GM23338 (cell line): ENCODE measurements around the gene UBL5. TPM values are rescaled to one million over a fixed set of nuclear protein-coding genes. Genes with fewer than 3 reads are reported as not detected.
"Not testable (repeated sequence)": the region's sequence is repeated elsewhere in the genome, so short reads cannot be mapped to it uniquely, and the experiment has no call there.

Experiments used
- ATAC-seq: fragments of 200-7000 bp; cut with Tn5 transposase; 3 replicates; pipeline ENCODE4 v1.9.1; 2020
- DNase-seq: peaks from one replicate; pipeline ENCODE4 v3.0.0-alpha.2; 2015; ENCODE audit warnings: low spot score
- H2AFZ ChIP-seq: fragments of 200-600 bp; sonication (generic); 2 replicates; pipeline ENCODE4 v1.8.0; 2016; ENCODE audit warnings: antibody characterized with exemption, mild to moderate bottlenecking, moderate library complexity
- H3F3A ChIP-seq: fragments of 200-600 bp; sonication (generic); replicated peaks from 2 replicates; pipeline ENCODE4 v1.8.0; 2017; ENCODE audit warnings: antibody characterized with exemption, mixed run types, low read depth
- H3K27ac ChIP-seq: fragments of 200-600 bp; sonication (generic); 2 replicates; pipeline ENCODE4 v1.6.1; 2016; ENCODE audit warnings: low read depth
- H3K27me3 ChIP-seq: fragments of 200-600 bp; sonication (generic); 2 replicates; pipeline ENCODE4 v1.8.0; 2016; ENCODE audit warnings: mild to moderate bottlenecking, mixed run types, moderate library complexity; ENCODE audit not compliant: insufficient read depth
- H3K36me3 ChIP-seq: fragments of 200-600 bp; sonication (generic); 2 replicates; pipeline ENCODE4 v1.8.0; 2016; ENCODE audit warnings: mild to moderate bottlenecking; ENCODE audit not compliant: insufficient read depth
- H3K4me1 ChIP-seq: fragments of 200-600 bp; sonication (generic); 2 replicates; pipeline ENCODE4 v1.8.0; 2016; ENCODE audit warnings: mild to moderate bottlenecking, moderate library complexity; ENCODE audit not compliant: insufficient read depth
- H3K4me2 ChIP-seq: fragments of 200-600 bp; sonication (generic); 2 replicates; pipeline ENCODE4 v1.7.1; 2017; ENCODE audit warnings: mixed run types
- H3K4me3 ChIP-seq: fragments of 200-600 bp; sonication (generic); 2 replicates; pipeline ENCODE4 v1.6.1; 2016; ENCODE audit warnings: mixed run types
- H3K79me2 ChIP-seq: fragments of 200-600 bp; sonication (generic); replicated peaks from 2 replicates; pipeline ENCODE4 v1.8.0; 2017; ENCODE audit warnings: mild to moderate bottlenecking; ENCODE audit not compliant: insufficient read depth
- H3K9me2 ChIP-seq: fragments of 200-600 bp; sonication (generic); 2 replicates; pipeline ENCODE4 v1.8.0; 2017; ENCODE audit not compliant: insufficient read depth
- H4K20me1 ChIP-seq: fragments of 200-600 bp; sonication (generic); replicated peaks from 2 replicates; pipeline ENCODE4 v1.8.0; 2017; ENCODE audit warnings: mild to moderate bottlenecking; ENCODE audit not compliant: insufficient read depth
- H3K27ac Mint-ChIP-seq: 2 replicates; pipeline ENCODE4 v1.8.0; 2020; ENCODE audit warnings: inconsistent platforms, mild to moderate bottlenecking, moderate library complexity, mixed read lengths
- H3K27me3 Mint-ChIP-seq: 3 replicates; pipeline ENCODE4 v1.8.0; 2022; ENCODE audit warnings: low read depth, mild to moderate bottlenecking, moderate library complexity, mixed read lengths, inconsistent platforms; ENCODE audit not compliant: insufficient read depth, poor library complexity
- H3K36me3 Mint-ChIP-seq: 3 replicates; pipeline ENCODE4 v1.8.0; 2021; ENCODE audit warnings: low read depth, mild to moderate bottlenecking, inconsistent platforms, moderate library complexity, mixed read lengths
- H3K4me1 Mint-ChIP-seq: 3 replicates; pipeline ENCODE4 v1.8.0; 2020; ENCODE audit warnings: mild to moderate bottlenecking, inconsistent platforms, mixed read lengths
- H3K4me3 Mint-ChIP-seq: 3 replicates; pipeline ENCODE4 v1.8.0; 2021; ENCODE audit warnings: moderate library complexity, mild to moderate bottlenecking, inconsistent platforms, mixed read lengths
- H3K9me3 Mint-ChIP-seq: 3 replicates; pipeline ENCODE4 v1.8.0; 2020; ENCODE audit warnings: moderate library complexity, mild to moderate bottlenecking, inconsistent platforms, mixed read lengths
- CREB1 ChIP-seq: fragments of 250-450 bp; sonication (Bioruptor Pico); IDR thresholded peaks from 2 replicates; pipeline ENCODE4 v1.5.0; 2020; ENCODE audit warnings: low read depth, mild to moderate bottlenecking, moderate library complexity
- CTCF ChIP-seq, 2 experiments: fragments of 200-600 bp in 1 of 2; sonication (generic) in 1 of 2; conservative IDR thresholded peaks; 2 replicates each; pipeline versions ENCODE4 v1.5.1 to v1.6.1; 2016 to 2017; ENCODE audit warnings: antibody characterized with exemption in 2 of 2, low read depth in 2 of 2, mild to moderate bottlenecking in 2 of 2, moderate library complexity in 1 of 2
- ETS1 ChIP-seq: IDR thresholded peaks from 2 replicates; pipeline ENCODE4 v1.6.1; 2016; ENCODE audit warnings: antibody characterized with exemption
- EZH2 ChIP-seq: fragments of 200-600 bp; sonication (generic); IDR thresholded peaks from one replicate; pipeline ENCODE4 v1.8.0; 2017; ENCODE audit warnings: antibody characterized with exemption, mild to moderate bottlenecking, low read depth; ENCODE audit not compliant: unreplicated experiment
- EZH2phosphoT487 ChIP-seq: fragments of 200-600 bp; sonication (generic); IDR thresholded peaks from one replicate; pipeline ENCODE4 v1.8.1; 2018; ENCODE audit warnings: antibody characterized with exemption; ENCODE audit not compliant: unreplicated experiment
- POLR2AphosphoS5 ChIP-seq: IDR thresholded peaks from 2 replicates; pipeline ENCODE4 v1.6.1; 2016; ENCODE audit warnings: antibody characterized with exemption, low read depth
- ZNF114 ChIP-seq: fragments of 250-450 bp; sonication (Bioruptor Pico); IDR thresholded peaks from 2 replicates; pipeline ENCODE4 v1.5.0; 2020; ENCODE audit warnings: mild to moderate bottlenecking, moderate library complexity
- ZNF462 ChIP-seq: fragments of 250-450 bp; sonication (Bioruptor Pico); IDR thresholded peaks from 2 replicates; pipeline ENCODE4 v1.5.0; 2020; ENCODE audit warnings: mild to moderate bottlenecking, moderate library complexity
- polyA plus RNA-seq: library from polyadenylated mRNA; unstranded; fragments of >200 nt; fragmentation: Nextera tagmentation; extraction: Ambion mirVana; gene quantifications from 2 replicates; pipeline ENCODE4 v1.2.1, GENCODE V29; 2016
- total RNA-seq: library from RNA; depleted of rRNA; stranded (reverse); fragments of >200 nt; shearing (Covaris generic); gene quantifications from 2 replicates; pipeline ENCODE4 v1.2.3, GENCODE V29; 2014

The UBL5 gene
- total and polyA plus RNA-seq, 2 experiments from 2014 or later = 304 to 1,371 TPM

GRCh38 chr19:9782338-9782737 is 45.4 kb upstream of the UBL5 start (continued):
- TF ChIP-seq EZH2phosphoT487 = no peak

GRCh38 chr19:9784163-9784496 is 43.6 kb upstream of the UBL5 start:
- Histone ChIP-seq H3K4me2 (peak overlapping the region; percentile 91; the same call in 1 of the 2 replicates), H3K27ac (peak overlapping the region; percentile 99), H3K4me1 (peaks cover 26% of the 10 kb centered on the region), H3F3A (peaks cover 17% of the 10 kb centered on the region), H3K79me2 (peaks cover 22% of the 10 kb centered on the region), H3K4me3 (peak overlapping the region; percentile 73; the same call in 1 of the 2 replicates)
- not testable (repeated sequence) for DNase-seq, H2AFZ ChIP-seq, H3K27me3 Mint-ChIP-seq, H3K36me3 ChIP-seq, H4K20me1 ChIP-seq, H3K9me3 Mint-ChIP-seq, H3K9me2 ChIP-seq, H3K27me3 ChIP-seq, ATAC-seq
- Mint-ChIP-seq H3K4me1 (peaks cover 32% of the 10 kb centered on the region), H3K36me3 (peaks cover 18% of the 10 kb centered on the region; the same call in 2 of the 3 replicates), H3K27ac (peak overlapping the region; percentile 98), H3K4me3 (peak overlapping the region; percentile 84; the same call in 2 of the 3 replicates)

GRCh38 chr19:9785367-9786331 is 42.1 kb upstream of the UBL5 start:
- Histone ChIP-seq H3K27ac (peak overlapping the region; percentile 99), H3K4me2 (peak overlapping the region; percentile 91), H3K9me2 (no peaks in the 10 kb centered on the region; the same call in 1 of the 2 replicates), H3K4me3 (peak overlapping the region; percentile 80), H2AFZ (peak overlapping the region; percentile 47; the same call in 1 of the 2 replicates), H3K79me2 (peaks cover 22% of the 10 kb centered on the region), H3F3A (peaks cover 20% of the 10 kb centered on the region), H3K27me3 (no peaks in the 10 kb centered on the region), H4K20me1 (no peaks in the 10 kb centered on the region; the same call in 1 of the 2 replicates), H3K36me3 (no peaks in the 10 kb centered on the region), H3K4me1 (peaks cover 41% of the 10 kb centered on the region)
- H3K27me3 Mint-ChIP-seq = peaks cover 12% of the 10 kb centered on the region
- ATAC-seq (peak; percentile 82), DNase-seq (peak; percentile 100)
- H3K36me3 Mint-ChIP-seq = peaks cover 18% of the 10 kb centered on the region
- H3K27ac Mint-ChIP-seq = peak overlapping the region; percentile 98
- TF ChIP-seq POLR2AphosphoS5 (peak; percentile 88), CREB1 (CRISPR knock-in tag) (peak; percentile 43), EZH2 (no peak), ETS1 (peak; percentile 42; the same call in 1 of the 2 replicates), CTCF (conservative IDR thresholded peaks at IDR 0.05; ENCODE audit: low read depth in 2 of 2) (no peak), ZNF462 (no peak), EZH2phosphoT487 (no peak), ZNF114 (CRISPR knock-in tag) (no peak)
- H3K9me3 Mint-ChIP-seq = peaks cover 5% of the 10 kb centered on the region; the same call in 2 of the 3 replicates
- peaks cover 45% of the 10 kb centered on the region for H3K4me1 Mint-ChIP-seq
- peak overlapping the region; percentile 84 for H3K4me3 Mint-ChIP-seq
